ENCODE results near the gene NBAS.

NBAS gene

GRCh38 chr2:15128846-15129245 lies 432.3 kb downstream of the NBAS start:
- DNase-seq (ENCODE audit: low read depth), result no peak

- DNase-seq (ENCODE audit: low read depth), result no peak
Measured at GRCh38 chr2:15127876-15128275, 433.3 kb downstream of the NBAS start.

DNA sequence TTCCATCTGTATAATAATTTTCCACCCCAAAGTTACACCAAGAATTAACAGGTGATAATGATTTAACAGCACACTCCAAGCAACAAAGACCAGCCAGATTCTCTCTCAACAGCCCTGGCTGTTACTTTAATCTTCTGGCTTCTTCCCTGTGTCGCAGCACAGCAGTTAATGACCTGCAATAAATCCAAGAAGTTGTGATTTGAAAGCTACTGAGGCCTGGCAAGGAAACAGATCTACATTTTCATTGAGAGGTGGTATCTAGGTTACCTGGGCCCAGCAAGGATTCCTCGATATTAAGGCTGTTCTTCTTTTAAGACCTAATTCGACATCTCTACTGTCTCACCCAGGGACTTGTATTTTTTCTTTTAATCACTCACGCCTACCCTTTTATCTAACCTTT lies 433.8 kb downstream of the NBAS start:
- no peak for DNase-seq (ENCODE audit: low read depth)

GRCh38 chr2:15126373-15126772 lies 434.8 kb downstream of the NBAS start:
- no peak for DNase-seq (ENCODE audit: low read depth)

GRCh38 chr2:15122915-15123314 lies 438.2 kb downstream of the NBAS start:
- DNase-seq (ENCODE audit: low read depth), result no peak

GRCh38 chr2:15120631-15121030 lies 440.5 kb downstream of the NBAS start:
- DNase-seq (ENCODE audit: low read depth), result no peak

DNA sequence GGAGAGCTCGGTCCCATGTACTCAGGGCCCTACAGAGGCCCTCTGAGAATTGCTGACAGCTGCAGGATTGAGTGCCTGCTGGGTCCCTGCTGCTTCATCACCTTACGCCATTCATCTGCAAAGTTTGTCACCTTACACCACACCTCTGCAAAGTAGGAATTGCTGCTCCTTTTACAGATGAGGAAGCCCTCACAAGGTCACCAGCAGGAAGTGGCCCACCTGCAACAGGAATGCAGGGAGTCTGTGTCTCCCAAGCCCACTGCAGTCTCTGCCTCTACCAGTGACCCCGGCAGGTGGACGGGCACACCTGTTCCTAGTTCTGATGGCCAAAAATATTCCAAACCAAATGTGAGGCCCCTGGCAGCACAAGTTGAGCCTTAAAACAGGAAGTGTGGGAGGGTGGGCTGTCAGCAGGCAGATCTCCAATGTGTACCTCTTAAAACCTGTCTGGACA lies 441.4 kb downstream of the NBAS start:
- DNase-seq (ENCODE audit: low read depth), result no peak

GRCh38 chr2:15117409-15118050 lies 443.6 kb downstream of the NBAS start:
- no peak for DNase-seq (ENCODE audit: low read depth)
